NCI-H128 (cell line): ENCODE results near the gene SVOP.

ENCODE experiments used
- DNase-seq: peaks from one replicate; lab custom pipeline; 2025; ENCODE audit not compliant: unreplicated experiment; lab: John Stamatoyannopoulos, UW

SVOP gene

DNA sequence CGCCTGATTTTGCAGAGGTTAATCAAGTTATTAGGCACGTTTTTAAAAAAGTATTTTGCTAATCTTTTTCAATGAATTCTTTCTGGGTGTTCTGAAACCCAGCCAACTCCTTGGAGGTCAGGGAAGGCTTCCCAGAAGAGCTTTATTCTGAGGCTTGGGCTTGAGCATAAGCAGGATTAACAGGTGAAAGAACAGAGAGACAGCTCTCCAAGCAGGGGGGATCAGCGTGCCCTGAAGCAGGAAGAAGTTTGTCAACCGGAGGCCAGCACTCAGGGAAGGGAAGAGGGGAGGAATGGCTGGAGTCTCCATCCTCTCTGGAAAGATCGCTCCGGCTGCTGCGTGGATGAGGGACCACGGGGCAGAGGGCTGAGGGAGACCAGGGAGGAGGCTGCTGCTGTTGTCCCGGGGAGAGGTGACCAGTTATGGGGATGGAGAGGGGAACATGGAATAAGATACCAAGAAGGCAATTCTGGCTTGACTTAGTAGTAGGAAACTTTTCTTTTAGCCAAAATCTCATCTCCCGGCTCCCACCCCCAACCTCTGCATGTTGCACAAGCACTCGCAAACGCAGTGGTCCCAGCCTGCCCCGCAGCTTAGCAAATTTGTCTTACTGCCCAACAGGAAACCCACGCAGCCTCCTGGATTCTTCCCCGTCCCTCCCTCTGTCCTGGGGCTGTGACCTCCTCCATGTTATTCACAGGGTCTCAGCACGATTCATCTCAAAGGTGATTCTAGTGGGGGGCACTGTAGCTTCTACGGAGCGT, 162.4 kb downstream of the SVOP start:
- no peak for DNase-seq
